Kidney epithelial cell (primary cell): ENCODE data around the gene PTBP1. TPM values are rescaled to one million over a fixed set of nuclear protein-coding genes. Genes with fewer than 3 reads are reported as not detected.
"Not testable (repeated sequence)": the region's sequence is repeated elsewhere in the genome, so short reads cannot be mapped to it uniquely, and the experiment has no call there.

Experiments
- DNase-seq: peaks from one replicate; pipeline ENCODE4 v3.0.0-alpha.2; 2010; ENCODE audit warnings: low read depth
- H3K27me3 ChIP-seq: 2 replicates; pipeline ENCODE4 v1.6.0; 2011; ENCODE audit warnings: low read length; ENCODE audit not compliant: control insufficient read depth, insufficient read depth
- H3K36me3 ChIP-seq: 2 replicates; pipeline ENCODE4 v1.5.1; 2011; ENCODE audit warnings: low read length; ENCODE audit not compliant: control insufficient read depth, insufficient read depth
- H3K4me3 ChIP-seq: 2 replicates; pipeline ENCODE4 v1.5.1; 2011; ENCODE audit warnings: low read depth, mild to moderate bottlenecking, control low read depth, low read length
- CTCF ChIP-seq: IDR thresholded peaks from 2 replicates; pipeline ENCODE4 v1.5.1; 2011; ENCODE audit warnings: mild to moderate bottlenecking, moderate library complexity, low read length, control low read depth, inconsistent platforms; ENCODE audit not compliant: insufficient read depth, poor library complexity, severe bottlenecking
- total RNA-seq: library from RNA; depleted of rRNA; stranded (reverse); fragments of >200 nt; gene quantifications from 2 replicates; pipeline ENCODE4 v1.2.3, GENCODE V29; 2015

Gene PTBP1
- total RNA-seq, 1 donor from 2014 or later: 268 TPM

- H3K27me3 ChIP-seq: peaks cover 42% of the 10 kb centered on the region
- H3K4me3 ChIP-seq: no peak within 1 kb of the TSS
- TF ChIP-seq CTCF: no peak
Measured at GRCh38 chr19:852136-853013, 55.1 kb downstream of the PTBP1 start, which contains the start of gene ELANE. TSS of gene ELANE (plus strand) at chr19:852303. CDS start at chr19:852329, 26 bp downstream.

GRCh38 chr19:853014-853585 lies 55.8 kb downstream of the PTBP1 start:
- Histone ChIP-seq H3K36me3 (no peaks in the 10 kb centered on the region), H3K27me3 (peaks cover 35% of the 10 kb centered on the region), H3K4me3 (no peak overlapping the region)
- DNase-seq: no peak
- TF ChIP-seq CTCF: no peak

More at GRCh38 chr19:852136-853013, 55.1 kb downstream of the PTBP1 start, which contains the start of gene ELANE:
- no peaks in the 10 kb centered on the region for H3K36me3 ChIP-seq
- DNase-seq: no peak

GRCh38 chr19:853614-854220 lies 56.5 kb downstream of the PTBP1 start:
- not testable (repeated sequence) for H3K36me3 ChIP-seq, H3K4me3 ChIP-seq, DNase-seq
- peaks cover 31% of the 10 kb centered on the region for H3K27me3 ChIP-seq

- no peak overlapping the region for H3K4me3 ChIP-seq
- no peak for TF ChIP-seq CTCF
- DNase-seq: no peak
- peaks cover 36% of the 10 kb centered on the region for H3K27me3 ChIP-seq
- H3K36me3 ChIP-seq: no peaks in the 10 kb centered on the region
Measured at GRCh38 chr19:854549-854948, 57.3 kb downstream of the PTBP1 start.

- Histone ChIP-seq H3K27me3 (peaks cover 36% of the 10 kb centered on the region), H3K4me3 (no peak overlapping the region), H3K36me3 (no peaks in the 10 kb centered on the region)
- DNase-seq: no peak
- TF ChIP-seq CTCF: no peak
Measured at GRCh38 chr19:855142-855541, 57.9 kb downstream of the PTBP1 start.

- no peak for DNase-seq
- Histone ChIP-seq H3K36me3 (no peaks in the 10 kb centered on the region), H3K27me3 (peaks cover 38% of the 10 kb centered on the region), H3K4me3 (no peak overlapping the region)
- no peak for TF ChIP-seq CTCF
Measured at GRCh38 chr19:855566-856120, 58.4 kb downstream of the PTBP1 start.
